Uterus (tissue), 2 donors: ENCODE results near the gene HLA-DRA.

Experiments
- POLR2A ChIP-seq, 2 donors: fragments of 450-650 bp; IDR thresholded peaks; one replicate each; pipeline ENCODE4 v1.6.1; 2016; ENCODE audit warnings: antibody characterized with exemption in 2 of 2, mild to moderate bottlenecking in 1 of 2, moderate library complexity in 1 of 2
- TF ChIP-seq, protein P1 (sequence below), 4 experiments: fragments of 200-600 bp in 2 of 4; fragments of 450-650 bp in 2 of 4; sonication (generic) in 2 of 4; IDR thresholded peaks; one replicate each; pipeline ENCODE4 v1.5.1; 2016 to 2019; ENCODE audit warnings: antibody characterized with exemption in 4 of 4, mild to moderate bottlenecking in 2 of 4, moderate library complexity in 1 of 4

DNA sequence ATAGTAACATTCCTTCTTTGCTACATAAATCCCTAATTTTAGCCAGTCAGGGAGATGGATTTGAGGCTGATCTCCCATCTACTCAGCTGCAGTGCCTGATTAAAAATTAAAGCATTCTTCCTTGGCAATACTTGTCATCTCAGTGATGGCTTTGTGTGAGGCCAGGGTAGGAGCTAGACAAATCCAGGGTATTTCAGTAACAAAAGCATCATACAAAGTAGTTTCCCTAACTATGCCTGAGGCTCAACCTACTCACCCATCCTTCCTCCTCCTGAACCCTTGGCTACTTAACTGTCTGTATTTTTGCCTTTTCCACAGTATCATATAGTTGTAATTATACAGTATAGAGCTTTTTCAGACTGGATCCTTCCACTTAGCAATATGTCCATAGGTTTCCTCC, 52.7 kb downstream of the HLA-DRA start:
- TF ChIP-seq, protein P1, sequence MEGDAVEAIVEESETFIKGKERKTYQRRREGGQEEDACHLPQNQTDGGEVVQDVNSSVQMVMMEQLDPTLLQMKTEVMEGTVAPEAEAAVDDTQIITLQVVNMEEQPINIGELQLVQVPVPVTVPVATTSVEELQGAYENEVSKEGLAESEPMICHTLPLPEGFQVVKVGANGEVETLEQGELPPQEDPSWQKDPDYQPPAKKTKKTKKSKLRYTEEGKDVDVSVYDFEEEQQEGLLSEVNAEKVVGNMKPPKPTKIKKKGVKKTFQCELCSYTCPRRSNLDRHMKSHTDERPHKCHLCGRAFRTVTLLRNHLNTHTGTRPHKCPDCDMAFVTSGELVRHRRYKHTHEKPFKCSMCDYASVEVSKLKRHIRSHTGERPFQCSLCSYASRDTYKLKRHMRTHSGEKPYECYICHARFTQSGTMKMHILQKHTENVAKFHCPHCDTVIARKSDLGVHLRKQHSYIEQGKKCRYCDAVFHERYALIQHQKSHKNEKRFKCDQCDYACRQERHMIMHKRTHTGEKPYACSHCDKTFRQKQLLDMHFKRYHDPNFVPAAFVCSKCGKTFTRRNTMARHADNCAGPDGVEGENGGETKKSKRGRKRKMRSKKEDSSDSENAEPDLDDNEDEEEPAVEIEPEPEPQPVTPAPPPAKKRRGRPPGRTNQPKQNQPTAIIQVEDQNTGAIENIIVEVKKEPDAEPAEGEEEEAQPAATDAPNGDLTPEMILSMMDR (IDR thresholded peaks at IDR 0.05), result no peak
- TF ChIP-seq POLR2A (IDR thresholded peaks at IDR 0.05), result no peak
